Sigmoid colon (tissue), 4 donors: ENCODE data around the gene ZSCAN12.

Experiments used
- POLR2A ChIP-seq, 2 donors: fragments of 450-650 bp; IDR thresholded peaks; one replicate each; pipeline ENCODE4 v1.6.1; 2016; ENCODE audit warnings: antibody characterized with exemption in 2 of 2, mild to moderate bottlenecking in 2 of 2, moderate library complexity in 2 of 2
- POLR2AphosphoS5 ChIP-seq, 4 donors: sonication (generic); formaldehyde crosslinking; IDR thresholded peaks; one replicate each; pipeline ENCODE4 v1.6.1; 2017; ENCODE audit warnings: antibody characterized with exemption in 4 of 4
- TF ChIP-seq, protein P1 (sequence below), 4 experiments: fragments of 450-650 bp in 3 of 4; fragments of 200-600 bp in 1 of 4; IDR thresholded peaks; one replicate each; pipeline ENCODE4 v1.5.1; 2016 to 2019; ENCODE audit warnings: antibody characterized with exemption in 4 of 4, mild to moderate bottlenecking in 3 of 4, moderate library complexity in 2 of 4

DNA sequence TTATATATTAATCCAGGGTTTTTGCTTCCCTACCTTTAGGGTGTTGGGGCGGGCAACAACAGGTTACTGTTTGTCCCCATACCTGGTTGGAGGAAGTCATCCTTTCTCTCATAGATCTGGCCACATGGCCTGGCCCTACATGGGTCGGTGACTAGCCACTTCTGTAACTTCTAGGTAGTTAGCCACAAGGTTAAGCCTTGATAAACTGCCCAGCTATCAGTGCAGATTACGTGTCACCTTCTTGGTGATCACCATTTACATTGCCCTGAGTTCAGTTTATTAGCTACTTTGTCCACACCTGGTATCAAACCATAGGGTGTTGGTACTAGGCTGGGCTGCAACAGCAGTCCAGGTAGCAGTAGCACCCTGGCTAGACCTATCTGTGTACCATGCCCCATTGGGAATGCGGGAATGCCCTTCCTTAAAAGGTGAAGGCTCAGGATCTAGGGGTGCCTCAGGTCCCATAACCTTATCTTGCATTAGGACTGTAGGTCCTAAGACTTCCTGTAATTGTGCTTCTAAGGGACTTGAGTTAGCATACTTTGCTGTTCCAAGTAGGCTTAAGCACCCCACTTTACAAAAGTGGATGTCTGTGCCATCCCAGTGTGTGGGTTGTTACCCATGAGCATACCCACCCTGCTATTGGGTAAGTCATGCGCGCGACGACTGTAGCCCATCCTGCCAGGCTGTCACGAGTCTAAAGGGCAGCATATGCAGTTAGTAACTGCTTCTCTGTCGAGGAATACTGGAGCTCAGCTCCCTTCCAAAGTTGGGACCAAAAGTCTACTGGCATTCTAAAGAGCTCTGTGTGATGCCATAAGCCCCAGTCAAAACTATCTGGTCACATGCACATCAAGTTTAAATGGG is 44.6 kb downstream of the ZSCAN12 start:
- no peak for TF ChIP-seq POLR2AphosphoS5 (IDR thresholded peaks at IDR 0.05)
- TF ChIP-seq, protein P1, sequence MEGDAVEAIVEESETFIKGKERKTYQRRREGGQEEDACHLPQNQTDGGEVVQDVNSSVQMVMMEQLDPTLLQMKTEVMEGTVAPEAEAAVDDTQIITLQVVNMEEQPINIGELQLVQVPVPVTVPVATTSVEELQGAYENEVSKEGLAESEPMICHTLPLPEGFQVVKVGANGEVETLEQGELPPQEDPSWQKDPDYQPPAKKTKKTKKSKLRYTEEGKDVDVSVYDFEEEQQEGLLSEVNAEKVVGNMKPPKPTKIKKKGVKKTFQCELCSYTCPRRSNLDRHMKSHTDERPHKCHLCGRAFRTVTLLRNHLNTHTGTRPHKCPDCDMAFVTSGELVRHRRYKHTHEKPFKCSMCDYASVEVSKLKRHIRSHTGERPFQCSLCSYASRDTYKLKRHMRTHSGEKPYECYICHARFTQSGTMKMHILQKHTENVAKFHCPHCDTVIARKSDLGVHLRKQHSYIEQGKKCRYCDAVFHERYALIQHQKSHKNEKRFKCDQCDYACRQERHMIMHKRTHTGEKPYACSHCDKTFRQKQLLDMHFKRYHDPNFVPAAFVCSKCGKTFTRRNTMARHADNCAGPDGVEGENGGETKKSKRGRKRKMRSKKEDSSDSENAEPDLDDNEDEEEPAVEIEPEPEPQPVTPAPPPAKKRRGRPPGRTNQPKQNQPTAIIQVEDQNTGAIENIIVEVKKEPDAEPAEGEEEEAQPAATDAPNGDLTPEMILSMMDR (IDR thresholded peaks at IDR 0.05), result no peak
- no peak for TF ChIP-seq POLR2A (IDR thresholded peaks at IDR 0.05)
